ENCODE data around the gene SHH.

DNA sequence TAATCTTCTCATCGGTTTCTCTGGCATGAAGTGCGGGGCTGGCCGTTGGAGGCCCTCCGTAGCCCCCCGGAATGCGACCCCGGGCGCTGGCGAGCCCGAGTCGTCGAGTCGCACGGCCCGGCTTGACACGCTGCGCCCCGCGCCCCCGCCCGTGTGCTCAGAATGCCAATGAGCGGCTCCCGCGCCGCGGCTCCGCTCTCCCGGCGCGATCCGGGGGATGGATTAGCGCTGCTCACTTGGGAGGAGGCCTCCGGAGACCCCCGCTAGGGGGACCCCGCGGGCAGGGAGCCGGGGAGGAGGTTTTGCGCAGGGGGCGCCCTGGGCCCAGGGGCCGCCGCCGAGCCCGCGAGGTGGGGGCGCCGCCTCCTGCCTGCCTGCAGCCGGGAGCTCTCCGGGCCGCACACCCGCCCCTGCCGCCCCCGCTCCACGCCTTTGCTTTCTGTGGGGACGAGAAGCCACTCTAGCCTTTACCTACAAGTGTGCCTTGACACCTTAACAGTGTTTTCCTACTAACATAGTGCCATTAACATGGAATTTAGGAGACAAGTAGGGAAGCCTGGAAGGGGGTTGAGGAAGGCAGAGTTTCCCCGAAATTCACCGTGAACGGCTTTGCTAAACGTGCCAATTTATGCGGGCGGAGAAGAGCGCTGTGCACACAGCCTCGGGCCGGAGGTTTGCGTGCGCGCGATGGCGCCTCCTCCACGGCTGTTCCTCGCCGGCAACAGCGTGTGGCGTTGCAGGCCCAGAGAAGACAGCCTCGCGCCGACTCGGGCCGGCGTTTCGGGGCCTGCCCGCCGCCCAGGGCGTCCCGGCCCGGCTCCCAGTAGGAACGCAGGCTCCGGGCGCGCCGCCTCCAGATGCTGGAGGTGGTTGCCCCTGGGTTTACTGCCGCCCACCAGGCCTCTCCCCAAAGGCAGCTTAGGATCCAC lies 7.1 kb downstream of the SHH start:
- TF ChIP-seq, protein P1, sequence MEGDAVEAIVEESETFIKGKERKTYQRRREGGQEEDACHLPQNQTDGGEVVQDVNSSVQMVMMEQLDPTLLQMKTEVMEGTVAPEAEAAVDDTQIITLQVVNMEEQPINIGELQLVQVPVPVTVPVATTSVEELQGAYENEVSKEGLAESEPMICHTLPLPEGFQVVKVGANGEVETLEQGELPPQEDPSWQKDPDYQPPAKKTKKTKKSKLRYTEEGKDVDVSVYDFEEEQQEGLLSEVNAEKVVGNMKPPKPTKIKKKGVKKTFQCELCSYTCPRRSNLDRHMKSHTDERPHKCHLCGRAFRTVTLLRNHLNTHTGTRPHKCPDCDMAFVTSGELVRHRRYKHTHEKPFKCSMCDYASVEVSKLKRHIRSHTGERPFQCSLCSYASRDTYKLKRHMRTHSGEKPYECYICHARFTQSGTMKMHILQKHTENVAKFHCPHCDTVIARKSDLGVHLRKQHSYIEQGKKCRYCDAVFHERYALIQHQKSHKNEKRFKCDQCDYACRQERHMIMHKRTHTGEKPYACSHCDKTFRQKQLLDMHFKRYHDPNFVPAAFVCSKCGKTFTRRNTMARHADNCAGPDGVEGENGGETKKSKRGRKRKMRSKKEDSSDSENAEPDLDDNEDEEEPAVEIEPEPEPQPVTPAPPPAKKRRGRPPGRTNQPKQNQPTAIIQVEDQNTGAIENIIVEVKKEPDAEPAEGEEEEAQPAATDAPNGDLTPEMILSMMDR (IDR thresholded peaks at IDR 0.05; ENCODE audit: low read depth, low read length, poor library complexity, severe bottlenecking): peak; percentile 79
- TF ChIP-seq EZH2phosphoT487 (IDR thresholded peaks at IDR 0.05; ENCODE audit: borderline replicate concordance, low read length): no peak
